Kidney epithelial cell (primary cell): ENCODE data around the gene TMA7. TPM values are rescaled to one million over a fixed set of nuclear protein-coding genes. Genes with fewer than 3 reads are reported as not detected.
"Not testable (repeated sequence)": the region's sequence is repeated elsewhere in the genome, so short reads cannot be mapped to it uniquely, and the experiment has no call there.

Experiments used
- DNase-seq: peaks from one replicate; pipeline ENCODE4 v3.0.0-alpha.2; 2010; ENCODE audit warnings: low read depth
- H3K27me3 ChIP-seq: 2 replicates; pipeline ENCODE4 v1.6.0; 2011; ENCODE audit warnings: low read length; ENCODE audit not compliant: control insufficient read depth, insufficient read depth
- H3K36me3 ChIP-seq: 2 replicates; pipeline ENCODE4 v1.5.1; 2011; ENCODE audit warnings: low read length; ENCODE audit not compliant: control insufficient read depth, insufficient read depth
- H3K4me3 ChIP-seq: 2 replicates; pipeline ENCODE4 v1.5.1; 2011; ENCODE audit warnings: low read depth, mild to moderate bottlenecking, control low read depth, low read length
- CTCF ChIP-seq: IDR thresholded peaks from 2 replicates; pipeline ENCODE4 v1.5.1; 2011; ENCODE audit warnings: mild to moderate bottlenecking, moderate library complexity, low read length, control low read depth, inconsistent platforms; ENCODE audit not compliant: insufficient read depth, poor library complexity, severe bottlenecking
- total RNA-seq: library from RNA; depleted of rRNA; stranded (reverse); fragments of >200 nt; gene quantifications from 2 replicates; pipeline ENCODE4 v1.2.3, GENCODE V29; 2015

Gene TMA7
- total RNA-seq, 1 donor from 2014 or later, result 462 TPM

- no peak for DNase-seq
- no peaks in the 10 kb centered on the region for H3K27me3 ChIP-seq
- H3K36me3 ChIP-seq, result no peaks in the 10 kb centered on the region
- H3K4me3 ChIP-seq, result no peak overlapping the region
- TF ChIP-seq CTCF, result no peak
These were observed 38.8 kb downstream of the TMA7 start for GRCh38 chr3:48478626-48479555.

GRCh38 chr3:48480891-48481290 lies 40.8 kb downstream of the TMA7 start:
- DNase-seq, H3K27me3 ChIP-seq, H3K4me3 ChIP-seq, H3K36me3 ChIP-seq: not testable (repeated sequence)

- not testable (repeated sequence) for H3K27me3 ChIP-seq, H3K36me3 ChIP-seq, H3K4me3 ChIP-seq, DNase-seq
These were observed 42.8 kb downstream of the TMA7 start for GRCh38 chr3:48482822-48483221.

GRCh38 chr3:48486952-48487351 lies 46.9 kb downstream of the TMA7 start:
- no peak for TF ChIP-seq CTCF
- no peak overlapping the region for H3K4me3 ChIP-seq
- DNase-seq, result no peak
- no peaks in the 10 kb centered on the region for H3K27me3 ChIP-seq
- no peaks in the 10 kb centered on the region for H3K36me3 ChIP-seq

- H3K36me3 ChIP-seq, result no peaks in the 10 kb centered on the region
- no peak for DNase-seq
- no peak overlapping the region for H3K4me3 ChIP-seq
- H3K27me3 ChIP-seq, result no peaks in the 10 kb centered on the region
- TF ChIP-seq CTCF, result no peak
These were observed 52.6 kb downstream of the TMA7 start for GRCh38 chr3:48492461-48493202.

GRCh38 chr3:48493203-48493501 lies 53.1 kb downstream of the TMA7 start:
- no peak for TF ChIP-seq CTCF
- H3K36me3 ChIP-seq, result no peaks in the 10 kb centered on the region
- no peaks in the 10 kb centered on the region for H3K27me3 ChIP-seq
- DNase-seq, result no peak
- H3K4me3 ChIP-seq, result no peak overlapping the region

Other genes with a start within 250 kb of the TMA7 start
- gene CAMP, start 216.8 kb upstream of the TMA7 start, total RNA-seq, result not detected in 2 replicates
- gene ZNF589, start 199.2 kb upstream of the TMA7 start, total RNA-seq, result 5.1 TPM in 2 replicates
- gene NME6, start 138.9 kb upstream of the TMA7 start, total RNA-seq, result 35.1 and 45.9 TPM in 2 replicates
- not detected in 2 replicates for gene SPINK8, start 106.6 kb upstream of the TMA7 start, total RNA-seq
- 0.46 TPM in 1 of 2 replicates, not detected in the other for gene FBXW12, start 68.0 kb upstream of the TMA7 start, total RNA-seq
- gene PLXNB1, start 10.2 kb upstream of the TMA7 start, total RNA-seq, result 115 and 137 TPM in 2 replicates
- 39.2 and 46.4 TPM in 2 replicates for gene CCDC51, start 138 bp upstream of the TMA7 start, total RNA-seq
- 5.7 and 6.8 TPM in 2 replicates for gene ATRIP, start 6.5 kb downstream of the TMA7 start, total RNA-seq
- 231 and 248 TPM in 2 replicates for gene SHISA5, start 63.9 kb downstream of the TMA7 start, total RNA-seq
- 22.4 and 24.1 TPM in 2 replicates for gene PFKFB4, start 116.5 kb downstream of the TMA7 start, total RNA-seq
- gene UCN2, start 123.5 kb downstream of the TMA7 start, total RNA-seq, result 26.1 and 39.1 TPM in 2 replicates
- gene COL7A1, start 155.1 kb downstream of the TMA7 start, total RNA-seq, result 337 and 348 TPM in 2 replicates
- 413 and 435 TPM in 2 replicates for gene UQCRC1, start 169.4 kb downstream of the TMA7 start, total RNA-seq
- gene TMEM89, start 181.5 kb downstream of the TMA7 start, total RNA-seq, result not detected in 2 replicates
- gene SLC26A6, start 195.2 kb downstream of the TMA7 start, total RNA-seq, result 32.8 and 54.2 TPM in 2 replicates
- 5.2 and 5.6 TPM in 2 replicates for gene CELSR3, start 222.6 kb downstream of the TMA7 start, total RNA-seq
- gene NCKIPSD, start 245.7 kb downstream of the TMA7 start, total RNA-seq, result 15.3 and 34.0 TPM in 2 replicates